ENCODE data around the gene ARF3. TPM values are rescaled to one million over a fixed set of nuclear protein-coding genes. Genes with fewer than 3 reads are reported as not detected.

ARF3 gene
- polyA plus RNA-seq, 4 donors: 37.3 to 104 (median 67.4) TPM

GRCh38 chr12:48986720-48987291 is 29.5 kb upstream of the ARF3 start:
- H3K27me3 ChIP-seq (ENCODE audit: control insufficient read depth in 3 of 3, insufficient read depth in 3 of 3, low read length in 3 of 3): peaks cover 0 to 94% (median 13%) of the 10 kb centered on the region in 3 donors
- no peak overlapping the region for H3K27ac ChIP-seq (ENCODE audit: low read depth in 1 of 3, low read length in 2 of 3)
- FAIRE-seq (no peak), DNase-seq (no peak)
- no peak overlapping the region for H3K4me3 ChIP-seq (ENCODE audit: low read depth in 1 of 3, low read length in 3 of 3)
- WGBS, 3 donors: 57 to 63% (median 61%) methylated on average over 22 to 23 of the region's 23 CpGs
- H3K36me3 ChIP-seq (ENCODE audit: control insufficient read depth in 3 of 3, insufficient read depth in 2 of 3, low read depth in 1 of 3, low read length in 3 of 3): no peaks in the 10 kb centered on the region
- no peaks in the 10 kb centered on the region for H3K4me1 ChIP-seq (ENCODE audit: control insufficient read depth in 3 of 3, insufficient read depth in 2 of 3, low read depth in 1 of 3, low read length in 2 of 3)
- no peaks in the 10 kb centered on the region for H3K9me3 ChIP-seq (ENCODE audit: control insufficient read depth in 2 of 2, insufficient read depth in 1 of 2, low read depth in 1 of 2, low read length in 1 of 2)

GRCh38 chr12:48985901-48986300 is 28.6 kb upstream of the ARF3 start:
- H3K4me3 ChIP-seq (ENCODE audit: low read depth in 1 of 3, low read length in 3 of 3): no peak overlapping the region
- DNase-seq (no peak), FAIRE-seq (no peak)
- peaks cover 0 to 94% (median 14%) of the 10 kb centered on the region in 3 donors for H3K27me3 ChIP-seq (ENCODE audit: control insufficient read depth in 3 of 3, insufficient read depth in 3 of 3, low read length in 3 of 3)
- peaks cover 0 to 5% (median under 1%) of the 10 kb centered on the region in 3 donors for H3K4me1 ChIP-seq (ENCODE audit: control insufficient read depth in 3 of 3, insufficient read depth in 2 of 3, low read depth in 1 of 3, low read length in 2 of 3)
- WGBS, 3 donors: 66 to 76% (median 73%) methylated on average over 2 of the region's 2 CpGs
- no peak overlapping the region for H3K27ac ChIP-seq (ENCODE audit: low read depth in 1 of 3, low read length in 2 of 3)
- H3K36me3 ChIP-seq (ENCODE audit: control insufficient read depth in 3 of 3, insufficient read depth in 2 of 3, low read depth in 1 of 3, low read length in 3 of 3): no peaks in the 10 kb centered on the region
- H3K9me3 ChIP-seq (ENCODE audit: control insufficient read depth in 2 of 2, insufficient read depth in 1 of 2, low read depth in 1 of 2, low read length in 1 of 2): no peaks in the 10 kb centered on the region

DNA sequence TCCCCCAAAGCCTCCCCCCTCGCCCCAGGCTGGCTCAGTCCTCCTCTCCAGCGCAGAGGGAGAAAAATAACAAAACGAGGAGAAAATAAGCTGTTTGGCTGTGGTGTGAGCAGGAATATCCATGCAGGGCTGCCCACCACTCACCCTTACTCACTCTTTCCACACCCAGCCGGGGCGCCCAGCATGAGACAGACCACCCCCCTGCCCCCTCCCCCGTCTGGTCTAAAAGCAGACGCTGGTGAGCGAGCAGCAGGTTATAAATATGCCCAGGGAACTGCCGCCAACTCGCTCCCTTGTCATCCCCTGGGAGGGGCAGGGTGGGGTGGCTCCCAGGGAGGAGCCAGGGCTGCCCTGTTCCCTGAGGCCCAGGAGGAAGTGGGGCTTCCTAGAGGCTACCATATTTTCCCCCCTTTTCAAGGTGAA is 28.2 kb upstream of the ARF3 start:
- peaks cover 0 to 9% (median 3%) of the 10 kb centered on the region in 3 donors for H3K4me1 ChIP-seq (ENCODE audit: control insufficient read depth in 3 of 3, insufficient read depth in 2 of 3, low read depth in 1 of 3, low read length in 2 of 3)
- no peak overlapping the region for H3K27ac ChIP-seq (ENCODE audit: low read depth in 1 of 3, low read length in 2 of 3)
- peaks cover 0 to 94% (median 16%) of the 10 kb centered on the region in 3 donors for H3K27me3 ChIP-seq (ENCODE audit: control insufficient read depth in 3 of 3, insufficient read depth in 3 of 3, low read length in 3 of 3)
- H3K4me3 ChIP-seq (ENCODE audit: low read depth in 1 of 3, low read length in 3 of 3): no peak overlapping the region
- DNase-seq (peak in 1 of 2 donors; percentile 33), FAIRE-seq (no peak)
- H3K9me3 ChIP-seq (ENCODE audit: control insufficient read depth in 2 of 2, insufficient read depth in 1 of 2, low read depth in 1 of 2, low read length in 1 of 2): no peaks in the 10 kb centered on the region
- 10 to 30% (median 26%) methylated on average over 8 to 10 of the region's 10 CpGs for WGBS, 3 donors
- H3K36me3 ChIP-seq (ENCODE audit: control insufficient read depth in 3 of 3, insufficient read depth in 2 of 3, low read depth in 1 of 3, low read length in 3 of 3): no peaks in the 10 kb centered on the region

GRCh38 chr12:48982397-48983080 is 25.3 kb upstream of the ARF3 start:
- no peak for DNase-seq
- Histone ChIP-seq H3K36me3 (ENCODE audit: control insufficient read depth in 3 of 3, insufficient read depth in 2 of 3, low read depth in 1 of 3, low read length in 3 of 3) (no peaks in the 10 kb centered on the region), H3K27me3 (ENCODE audit: control insufficient read depth in 3 of 3, insufficient read depth in 3 of 3, low read length in 3 of 3) (peaks cover 0 to 98% (median 16%) of the 10 kb centered on the region in 3 donors), H3K4me3 (ENCODE audit: low read depth in 1 of 3, low read length in 3 of 3) (no peak overlapping the region), H3K4me1 (ENCODE audit: control insufficient read depth in 3 of 3, insufficient read depth in 2 of 3, low read depth in 1 of 3, low read length in 2 of 3) (peaks cover 0 to 34% (median 4%) of the 10 kb centered on the region in 3 donors), H3K9me3 (ENCODE audit: control insufficient read depth in 2 of 2, insufficient read depth in 1 of 2, low read depth in 1 of 2, low read length in 1 of 2) (peaks cover 0 to 6% of the 10 kb centered on the region in 2 donors), H3K27ac (ENCODE audit: low read depth in 1 of 3, low read length in 2 of 3) (no peak overlapping the region)
- no peak for FAIRE-seq
- 37 to 49% (median 48%) methylated on average over 6 of the region's 6 CpGs for WGBS, 3 donors

DNA sequence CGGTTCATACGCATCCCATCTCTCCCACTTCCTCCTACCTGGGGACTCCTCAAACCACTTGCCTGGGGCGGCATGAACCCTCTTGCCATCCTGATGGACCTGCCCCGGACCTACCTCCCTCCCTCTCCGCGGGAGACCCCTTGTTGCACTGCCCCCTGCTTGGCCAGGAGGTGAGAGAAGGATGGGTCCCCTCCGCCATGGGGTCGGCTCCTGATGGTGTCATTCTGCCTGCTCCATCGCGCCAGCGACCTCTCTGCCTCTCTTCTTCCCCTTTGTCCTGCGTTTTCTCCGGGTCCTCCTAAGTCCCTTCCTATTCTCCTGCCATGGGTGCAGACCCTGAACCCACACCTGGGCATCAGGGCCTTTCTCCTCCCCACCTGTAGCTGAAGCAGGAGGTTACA is 24.5 kb upstream of the ARF3 start:
- Histone ChIP-seq H3K4me1 (ENCODE audit: control insufficient read depth in 3 of 3, insufficient read depth in 2 of 3, low read depth in 1 of 3, low read length in 2 of 3) (peaks cover 0 to 40% (median 4%) of the 10 kb centered on the region in 3 donors), H3K27ac (ENCODE audit: low read depth in 1 of 3, low read length in 2 of 3) (no peak overlapping the region), H3K27me3 (ENCODE audit: control insufficient read depth in 3 of 3, insufficient read depth in 3 of 3, low read length in 3 of 3) (peaks cover 0 to 98% (median 17%) of the 10 kb centered on the region in 3 donors), H3K36me3 (ENCODE audit: control insufficient read depth in 3 of 3, insufficient read depth in 2 of 3, low read depth in 1 of 3, low read length in 3 of 3) (no peaks in the 10 kb centered on the region), H3K4me3 (ENCODE audit: low read depth in 1 of 3, low read length in 3 of 3) (no peak overlapping the region), H3K9me3 (ENCODE audit: control insufficient read depth in 2 of 2, insufficient read depth in 1 of 2, low read depth in 1 of 2, low read length in 1 of 2) (peaks cover 0 to 8% of the 10 kb centered on the region in 2 donors)
- FAIRE-seq (no peak), DNase-seq (no peak)
- 10 to 15% (median 14%) methylated on average over 13 of the region's 13 CpGs for WGBS, 3 donors

DNA sequence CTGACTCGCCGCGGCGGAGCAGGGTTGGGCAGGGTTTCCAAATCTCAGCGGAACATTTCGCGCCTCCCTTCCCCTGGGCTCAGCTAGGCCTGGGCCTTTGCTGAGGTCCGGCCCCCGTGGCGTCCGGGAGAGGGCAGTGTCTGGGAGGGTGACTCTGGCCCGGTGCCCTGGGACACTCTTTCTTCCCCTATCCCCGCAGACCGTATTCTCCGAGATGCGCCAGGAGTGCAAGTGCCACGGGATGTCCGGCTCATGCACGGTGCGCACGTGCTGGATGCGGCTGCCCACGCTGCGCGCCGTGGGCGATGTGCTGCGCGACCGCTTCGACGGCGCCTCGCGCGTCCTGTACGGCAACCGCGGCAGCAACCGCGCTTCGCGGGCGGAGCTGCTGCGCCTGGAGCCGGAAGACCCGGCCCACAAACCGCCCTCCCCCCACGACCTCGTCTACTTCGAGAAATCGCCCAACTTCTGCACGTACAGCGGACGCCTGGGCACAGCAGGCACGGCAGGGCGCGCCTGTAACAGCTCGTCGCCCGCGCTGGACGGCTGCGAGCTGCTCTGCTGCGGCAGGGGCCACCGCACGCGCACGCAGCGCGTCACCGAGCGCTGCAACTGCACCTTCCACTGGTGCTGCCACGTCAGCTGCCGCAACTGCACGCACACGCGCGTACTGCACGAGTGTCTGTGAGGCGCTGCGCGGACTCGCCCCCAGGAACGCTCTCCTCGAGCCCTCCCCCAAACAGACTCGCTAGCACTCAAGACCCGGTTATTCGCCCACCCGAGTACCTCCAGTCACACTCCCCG is 23.9 kb upstream of the ARF3 start:
- WGBS, 3 donors: 2 to 3% (median 3%) methylated on average over 73 to 91 of the region's 91 CpGs
- no peak for FAIRE-seq
- peaks cover 0 to 8% of the 10 kb centered on the region in 2 donors for H3K9me3 ChIP-seq (ENCODE audit: control insufficient read depth in 2 of 2, insufficient read depth in 1 of 2, low read depth in 1 of 2, low read length in 1 of 2)
- DNase-seq: peak; percentile 28 to 53
- H3K36me3 ChIP-seq (ENCODE audit: control insufficient read depth in 3 of 3, insufficient read depth in 2 of 3, low read depth in 1 of 3, low read length in 3 of 3): no peaks in the 10 kb centered on the region
- H3K4me3 ChIP-seq (ENCODE audit: low read depth in 1 of 3, low read length in 3 of 3): peak overlapping the region in 2 of 3 donors; percentile 5 to 46
- no peak overlapping the region for H3K27ac ChIP-seq (ENCODE audit: low read depth in 1 of 3, low read length in 2 of 3)
- H3K27me3 ChIP-seq (ENCODE audit: control insufficient read depth in 3 of 3, insufficient read depth in 3 of 3, low read length in 3 of 3): peaks cover 0 to 98% (median 17%) of the 10 kb centered on the region in 3 donors
- peaks cover 0 to 40% (median 4%) of the 10 kb centered on the region in 3 donors for H3K4me1 ChIP-seq (ENCODE audit: control insufficient read depth in 3 of 3, insufficient read depth in 2 of 3, low read depth in 1 of 3, low read length in 2 of 3)

GRCh38 chr12:48980389-48980952 is 23.2 kb upstream of the ARF3 start:
- peaks cover 0 to 98% (median 17%) of the 10 kb centered on the region in 3 donors for H3K27me3 ChIP-seq (ENCODE audit: control insufficient read depth in 3 of 3, insufficient read depth in 3 of 3, low read length in 3 of 3)
- H3K4me1 ChIP-seq (ENCODE audit: control insufficient read depth in 3 of 3, insufficient read depth in 2 of 3, low read depth in 1 of 3, low read length in 2 of 3): peaks cover 0 to 40% (median 4%) of the 10 kb centered on the region in 3 donors
- peaks cover 0 to 8% of the 10 kb centered on the region in 2 donors for H3K9me3 ChIP-seq (ENCODE audit: control insufficient read depth in 2 of 2, insufficient read depth in 1 of 2, low read depth in 1 of 2, low read length in 1 of 2)
- peak overlapping the region in 1 of 3 donors; percentile 36 for H3K27ac ChIP-seq (ENCODE audit: low read depth in 1 of 3, low read length in 2 of 3)
- 1 to 3% (median 2%) methylated on average over 46 of the region's 46 CpGs for WGBS, 3 donors
- no peaks in the 10 kb centered on the region for H3K36me3 ChIP-seq (ENCODE audit: control insufficient read depth in 3 of 3, insufficient read depth in 2 of 3, low read depth in 1 of 3, low read length in 3 of 3)
- DNase-seq (peak; percentile 51 to 81), FAIRE-seq (no peak)
- H3K4me3 ChIP-seq (ENCODE audit: low read depth in 1 of 3, low read length in 3 of 3): peak overlapping the region in 2 of 3 donors; percentile 6 to 46

Measured in small intestine (tissue), 7 donors.